Smooth muscle cell (in vitro differentiated cells): ENCODE measurements around the gene MOSPD3. TPM values are rescaled to one million over a fixed set of nuclear protein-coding genes. Genes with fewer than 3 reads are reported as not detected.
"Not testable (repeated sequence)": the region's sequence is repeated elsewhere in the genome, so short reads cannot be mapped to it uniquely, and the experiment has no call there.

Experiments used
- DNase-seq: peaks from one replicate; lab custom pipeline; 2025; ENCODE audit not compliant: unreplicated experiment; lab: John Stamatoyannopoulos, UW
- H2AFZ ChIP-seq: fragments of 200-600 bp; sonication (generic); 2 replicates; pipeline ENCODE4 v1.6.0; 2016; ENCODE audit warnings: antibody characterized with exemption, low read depth, mild to moderate bottlenecking
- H3F3A ChIP-seq: fragments of 200-600 bp; sonication (generic); 2 replicates; pipeline ENCODE4 v1.6.0; 2017; ENCODE audit warnings: antibody characterized with exemption, low read depth
- H3K27ac ChIP-seq: fragments of 200-600 bp; sonication (generic); 2 replicates; pipeline ENCODE4 v1.5.1; 2016; ENCODE audit warnings: low read depth, mild to moderate bottlenecking
- H3K27me3 ChIP-seq: fragments of 200-600 bp; sonication (generic); 2 replicates; pipeline ENCODE4 v1.6.1; 2016; ENCODE audit warnings: low read depth, mild to moderate bottlenecking
- H3K36me3 ChIP-seq: fragments of 200-600 bp; sonication (generic); 2 replicates; pipeline ENCODE4 v1.5.1; 2016; ENCODE audit warnings: low read depth
- H3K4me1 ChIP-seq: fragments of 200-600 bp; sonication (generic); 2 replicates; pipeline ENCODE4 v1.5.1; 2016; ENCODE audit warnings: low read depth
- H3K4me2 ChIP-seq: fragments of 200-600 bp; sonication (generic); 2 replicates; pipeline ENCODE4 v1.6.0; 2016; ENCODE audit warnings: mild to moderate bottlenecking
- H3K4me3 ChIP-seq: fragments of 200-600 bp; sonication (generic); 2 replicates; pipeline ENCODE4 v1.5.1; 2016; ENCODE audit warnings: mild to moderate bottlenecking
- H3K79me2 ChIP-seq: fragments of 200-600 bp; sonication (generic); 2 replicates; pipeline ENCODE4 v1.6.0; 2016; ENCODE audit warnings: low read depth, mild to moderate bottlenecking
- H3K9ac ChIP-seq: fragments of 200-600 bp; sonication (generic); 2 replicates; pipeline ENCODE4 v1.6.0; 2016; ENCODE audit warnings: low read depth
- H3K9me3 ChIP-seq: fragments of 200-600 bp; sonication (generic); replicated peaks from 2 replicates; pipeline ENCODE4 v1.5.1; 2016; ENCODE audit warnings: low read depth
- H4K20me1 ChIP-seq: fragments of 200-600 bp; sonication (generic); 2 replicates; pipeline ENCODE4 v1.6.0; 2016; ENCODE audit warnings: low read depth
- CTCF ChIP-seq: fragments of 200-600 bp; sonication (generic); IDR thresholded peaks from 2 replicates; pipeline ENCODE4 v1.5.1; 2017; ENCODE audit warnings: borderline replicate concordance, mild to moderate bottlenecking, antibody characterized with exemption; ENCODE audit not compliant: insufficient read depth, poor library complexity, severe bottlenecking
- WGBS: methylation state at CpG from one replicate; pipeline ENCODE4 v1.1.7; 2016; ENCODE audit warnings: low lambda C conversion rate; 5-methylcytosine and 5-hydroxymethylcytosine counted together
- polyA plus RNA-seq: library from polyadenylated mRNA; unstranded; fragments of >200 nt; fragmentation: Nextera tagmentation; extraction: Ambion mirVana; gene quantifications from 2 replicates; pipeline ENCODE4 v1.2.1, GENCODE V29; 2016
- total RNA-seq: library from RNA; depleted of rRNA; stranded (reverse); fragments of >200 nt; gene quantifications from 2 replicates; pipeline ENCODE4 v1.2.3, GENCODE V29; 2014

MOSPD3 gene
- 10.5 and 12.1 TPM in 2 replicates for total RNA-seq
- polyA plus RNA-seq: 46.9 and 47.8 TPM in 2 replicates

GRCh38 chr7:100611983-100612729 lies at the start of gene MOSPD3:
MOSPD3 (plus strand) TSS chr7:100612540; CDS start chr7:100612792, 252 bp downstream.
- H2AFZ ChIP-seq: peak within 1 kb of the TSS; percentile 62
- WGBS: 1% methylated on average over 50 of the region's 61 CpGs
- peaks cover 10% of the 10 kb centered on the region for H3K4me1 ChIP-seq
- no peaks in the 10 kb centered on the region for H3K27me3 ChIP-seq
- H4K20me1 ChIP-seq: no peaks in the 10 kb centered on the region
- H3K4me3 ChIP-seq: peak within 1 kb of the TSS; percentile 54
- H3K4me2 ChIP-seq: peak within 1 kb of the TSS; percentile 96
- H3K36me3 ChIP-seq: no peaks in the 10 kb centered on the region
- H3K9me3 ChIP-seq: no peaks in the 10 kb centered on the region
- peak within 1 kb of the TSS; percentile 71 for H3K9ac ChIP-seq
- peak; percentile 93 for DNase-seq
- H3F3A ChIP-seq: peaks cover 7% of the 10 kb centered on the region
- no peak for TF ChIP-seq CTCF
- H3K27ac ChIP-seq: peak within 1 kb of the TSS; percentile 60
- H3K79me2 ChIP-seq: no peaks in the 10 kb centered on the region

- no peaks in the 10 kb centered on the region for H3K36me3 ChIP-seq
- no peaks in the 10 kb centered on the region for H3K79me2 ChIP-seq
- no peak overlapping the region for H3K9ac ChIP-seq
- no peaks in the 10 kb centered on the region for H3K27me3 ChIP-seq
- WGBS: 94% methylated on average over 8 of the region's 8 CpGs
- DNase-seq: no peak
- no peak overlapping the region for H2AFZ ChIP-seq
- no peaks in the 10 kb centered on the region for H3K9me3 ChIP-seq
- H4K20me1 ChIP-seq: no peaks in the 10 kb centered on the region
- no peaks in the 10 kb centered on the region for H3K4me1 ChIP-seq
- no peak overlapping the region for H3K4me3 ChIP-seq
- H3K27ac ChIP-seq: no peak overlapping the region
- H3K4me2 ChIP-seq: no peak overlapping the region
- no peaks in the 10 kb centered on the region for H3F3A ChIP-seq
- no peak for TF ChIP-seq CTCF
Measured at GRCh38 chr7:100563100-100563564, 49.2 kb upstream of the MOSPD3 start.

DNA sequence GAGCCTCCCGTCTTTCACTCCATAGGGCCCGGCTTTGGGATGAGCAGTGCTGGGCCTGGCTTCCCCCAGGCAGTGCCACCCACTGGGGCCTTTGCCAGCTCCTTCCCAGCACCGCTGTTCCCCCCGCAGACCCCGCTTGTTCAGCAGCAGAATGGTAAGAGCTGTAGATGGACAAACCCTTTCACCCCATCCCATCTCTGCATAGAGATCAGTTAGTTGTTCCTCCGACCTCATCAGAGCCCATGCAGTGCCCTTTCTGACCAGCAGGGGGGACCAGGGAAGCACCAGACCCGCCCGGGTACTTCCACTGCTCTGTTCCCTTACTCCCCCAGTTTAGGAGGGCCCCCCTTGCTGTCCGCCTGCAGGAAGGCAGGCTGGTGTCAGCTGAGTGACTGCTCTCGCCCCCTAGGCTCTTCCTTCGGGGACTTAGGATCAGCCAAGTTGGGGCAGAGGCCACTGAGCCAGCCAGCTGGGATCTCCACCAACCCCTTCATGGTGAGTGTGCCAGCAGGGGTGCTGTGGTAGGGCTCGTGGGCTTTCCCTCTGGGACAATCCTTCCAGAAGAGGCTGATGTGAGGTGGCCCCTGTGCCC lies 48.4 kb upstream of the MOSPD3 start:
- H3K9ac ChIP-seq: no peak overlapping the region
- no peaks in the 10 kb centered on the region for H3K4me1 ChIP-seq
- H3K36me3 ChIP-seq: no peaks in the 10 kb centered on the region
- DNase-seq: peak; percentile 52
- H3K4me3 ChIP-seq: no peak overlapping the region
- no peaks in the 10 kb centered on the region for H4K20me1 ChIP-seq
- H3K79me2 ChIP-seq: no peaks in the 10 kb centered on the region
- no peak overlapping the region for H3K4me2 ChIP-seq
- no peaks in the 10 kb centered on the region for H3F3A ChIP-seq
- peak; percentile 90 for TF ChIP-seq CTCF
- no peaks in the 10 kb centered on the region for H3K9me3 ChIP-seq
- H3K27ac ChIP-seq: no peak overlapping the region
- no peak overlapping the region for H2AFZ ChIP-seq
- no peaks in the 10 kb centered on the region for H3K27me3 ChIP-seq
- 39% methylated on average over 12 of the region's 12 CpGs for WGBS

DNA sequence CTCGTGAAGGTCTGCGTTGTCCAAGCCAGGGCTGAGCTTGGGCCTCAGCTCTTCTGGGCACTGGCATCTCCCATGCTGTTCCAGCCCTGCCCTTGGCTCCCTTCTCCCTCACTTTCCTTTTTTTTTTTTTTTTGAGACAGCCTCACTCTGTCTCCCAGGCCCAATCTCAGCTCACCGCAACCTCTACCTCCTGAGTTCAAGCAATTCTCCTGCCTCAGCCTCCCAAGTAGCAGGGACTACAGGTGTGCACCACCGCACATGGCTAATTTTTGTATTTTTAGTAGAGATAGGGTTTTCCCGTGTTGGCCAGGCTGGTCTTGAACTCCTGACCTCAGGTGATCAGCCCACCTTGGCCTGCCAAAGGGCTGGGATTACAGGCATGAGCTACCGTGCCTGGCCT lies 47.9 kb upstream of the MOSPD3 start:
- not testable (repeated sequence) for H3K79me2 ChIP-seq, H3K4me1 ChIP-seq, H4K20me1 ChIP-seq, H3K4me3 ChIP-seq, H3F3A ChIP-seq, H3K4me2 ChIP-seq, H3K27ac ChIP-seq, DNase-seq, H3K27me3 ChIP-seq, H3K36me3 ChIP-seq, H2AFZ ChIP-seq, H3K9me3 ChIP-seq, H3K9ac ChIP-seq
- 96% methylated on average over 6 of the region's 6 CpGs for WGBS
